Neural progenitor cell (in vitro differentiated cells): Measurements from ENCODE around the gene KIF25.

ENCODE experiments used
- CTCF ChIP-seq: fragments of 200-600 bp; sonication (generic); IDR thresholded peaks from 2 replicates; pipeline ENCODE4 v1.5.1; 2017; ENCODE audit warnings: antibody characterized with exemption, mild to moderate bottlenecking
- EZH2 ChIP-seq: fragments of 200-600 bp; sonication (generic); IDR thresholded peaks from 2 replicates; pipeline ENCODE4 v1.6.1; 2017; ENCODE audit warnings: antibody characterized with exemption, mild to moderate bottlenecking, moderate library complexity

GRCh38 chr6:168022488-168023321, 25.2 kb downstream of the KIF25 start:
- TF ChIP-seq CTCF (no peak), EZH2 (no peak)
